SW480 (cell line): ENCODE data around the gene SLC2A5.
"Not testable (repeated sequence)": the region's sequence is repeated elsewhere in the genome, so short reads cannot be mapped to it uniquely, and the experiment has no call there.

Experiments
- DNase-seq: peaks from one replicate; pipeline ENCODE4 v3.0.0-alpha.2; 2016; ENCODE audit warnings: low spot score

SLC2A5 gene

DNA sequence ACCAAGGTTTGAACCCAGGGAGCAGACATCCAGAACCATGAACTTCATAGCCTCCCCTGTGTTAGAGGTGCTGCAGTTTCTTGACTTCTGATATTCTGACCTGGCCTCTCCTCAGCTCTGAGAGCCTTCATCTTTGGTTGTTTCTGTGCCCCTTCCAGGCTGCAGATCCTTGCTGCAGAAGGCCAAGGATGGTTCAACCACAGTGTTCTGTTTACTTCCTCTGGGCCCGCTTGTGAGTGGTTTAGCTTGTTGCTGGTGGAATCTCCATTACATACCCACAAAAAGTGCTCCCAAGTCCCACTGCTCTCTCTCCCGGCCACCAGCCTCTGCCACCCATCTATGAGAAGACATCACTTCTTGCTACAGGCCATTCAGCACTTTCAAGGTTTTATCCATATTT is 34.2 kb downstream of the SLC2A5 start:
- DNase-seq: no peak

DNA sequence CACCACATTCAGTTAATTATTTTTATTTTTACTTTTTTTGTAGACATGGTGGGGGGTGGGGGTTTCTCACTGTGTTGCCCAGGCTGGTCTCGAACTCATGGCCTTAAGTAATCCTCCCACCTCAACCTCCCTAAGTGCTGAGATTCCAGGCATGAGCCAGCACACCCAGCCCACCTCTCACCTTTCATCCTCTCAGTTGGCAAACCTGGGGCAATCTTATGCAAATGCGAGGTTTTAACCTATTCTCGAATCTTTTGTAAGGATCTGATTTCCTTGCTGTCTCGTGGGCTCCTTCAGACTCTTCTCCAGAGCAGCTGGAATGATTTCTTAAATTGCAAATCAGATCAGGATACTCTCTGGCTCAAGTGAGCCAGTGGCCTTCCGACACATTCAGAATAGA is 36.1 kb downstream of the SLC2A5 start:
- no peak for DNase-seq

DNA sequence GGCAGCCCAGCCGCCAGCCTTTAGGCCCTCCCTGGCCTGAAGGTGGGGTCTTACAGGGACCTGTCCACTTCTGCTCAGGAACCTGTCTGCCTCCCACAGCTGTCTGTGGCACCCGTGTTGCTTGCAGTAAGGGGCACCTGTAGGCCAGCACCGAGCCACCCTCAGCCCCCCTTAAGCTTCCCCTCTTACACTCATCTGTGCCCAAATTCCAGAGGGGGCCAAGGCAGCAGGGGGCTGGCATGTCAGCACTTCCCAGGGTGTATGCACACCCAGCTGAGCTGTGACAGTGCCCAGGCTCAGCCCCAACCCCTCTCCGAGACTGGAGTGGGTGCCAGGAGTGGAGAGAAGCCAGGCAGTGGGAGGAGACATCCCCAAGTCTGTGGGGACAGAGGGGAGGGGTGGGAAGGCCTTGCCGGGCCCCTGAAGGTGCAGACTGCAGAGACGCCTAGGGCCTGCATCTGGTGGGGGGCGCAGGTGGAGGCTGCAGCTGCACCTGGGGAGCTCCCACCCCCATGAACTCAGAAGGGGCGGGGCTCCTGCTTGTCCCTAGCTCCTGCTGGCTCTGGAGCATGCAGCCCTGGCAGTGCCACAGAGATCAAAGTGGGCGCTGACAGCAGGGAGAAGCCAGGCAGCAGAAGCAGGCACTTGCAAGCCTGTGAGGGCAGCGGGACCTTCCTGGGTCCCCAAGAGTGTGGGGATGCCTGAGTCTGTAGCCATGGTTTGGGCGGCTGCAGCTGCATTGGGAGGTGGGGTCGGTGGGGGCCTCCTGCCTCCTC is 37.8 kb downstream of the SLC2A5 start:
- no peak for DNase-seq

DNA sequence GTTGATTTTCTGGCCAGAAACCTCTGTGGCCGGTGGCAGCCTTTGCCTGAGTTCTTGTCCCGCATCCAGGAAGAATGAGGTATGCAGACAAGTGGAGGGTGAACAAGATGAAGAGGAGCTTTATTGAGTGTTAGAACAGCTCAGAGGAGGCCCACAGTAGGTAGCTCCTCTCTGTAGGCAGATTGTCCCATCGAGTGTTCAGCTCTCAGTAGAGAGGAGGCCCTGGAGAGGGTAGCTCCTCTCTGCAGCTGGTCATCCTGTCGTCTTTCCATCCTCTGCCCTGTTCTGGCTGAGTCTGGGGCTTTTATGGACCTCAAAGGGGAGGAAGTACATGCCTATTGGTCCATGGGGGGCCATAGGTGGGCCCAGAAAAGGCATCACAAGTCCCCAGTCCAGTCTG is 38.4 kb downstream of the SLC2A5 start:
- DNase-seq: not testable (repeated sequence)

GRCh38 chr1:9028921-9029705 is 40.3 kb downstream of the SLC2A5 start:
- DNase-seq: no peak

DNA sequence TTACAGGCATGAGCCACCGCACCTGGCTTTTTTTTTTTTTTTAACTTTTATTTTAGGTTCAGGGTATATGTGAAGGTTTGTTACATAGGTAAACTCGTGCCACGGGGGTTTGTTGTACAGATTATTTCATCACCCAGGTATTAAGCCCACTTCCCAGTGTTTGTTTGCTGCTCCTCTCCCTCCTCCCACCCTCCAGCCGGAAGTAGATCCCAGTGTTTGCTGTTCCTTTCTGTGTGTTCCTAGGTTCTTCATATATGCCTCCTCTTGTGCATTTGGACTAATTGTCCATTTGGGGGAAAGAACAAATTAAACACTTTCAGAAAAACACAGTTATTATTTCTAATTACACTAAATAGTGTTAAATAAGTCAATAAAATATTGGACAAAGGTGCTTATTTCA is 42.1 kb downstream of the SLC2A5 start:
- DNase-seq: no peak

- DNase-seq: no peak
These were observed 44.0 kb downstream of the SLC2A5 start for GRCh38 chr1:9025449-9025848.

DNA sequence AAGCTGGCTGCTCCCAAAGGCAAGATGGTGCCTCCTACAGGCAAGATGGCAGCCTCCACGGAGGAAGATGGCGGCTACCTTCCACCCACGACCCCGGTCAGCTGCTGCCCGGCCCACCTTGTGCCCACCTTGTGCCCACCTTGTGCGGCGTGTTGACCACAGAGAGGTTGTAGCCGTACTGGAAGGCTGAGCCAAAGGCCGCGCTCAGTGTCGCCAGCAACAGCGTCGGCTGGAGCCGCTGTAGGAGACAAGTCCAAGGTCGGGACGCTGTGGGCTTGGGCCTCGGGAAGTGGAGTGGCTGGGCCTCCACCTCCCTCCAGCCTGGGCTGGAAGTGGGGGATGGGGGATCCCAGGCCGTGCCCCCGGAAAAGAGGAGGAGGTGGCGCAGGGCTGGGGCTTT is 44.6 kb downstream of the SLC2A5 start:
- no peak for DNase-seq

DNA sequence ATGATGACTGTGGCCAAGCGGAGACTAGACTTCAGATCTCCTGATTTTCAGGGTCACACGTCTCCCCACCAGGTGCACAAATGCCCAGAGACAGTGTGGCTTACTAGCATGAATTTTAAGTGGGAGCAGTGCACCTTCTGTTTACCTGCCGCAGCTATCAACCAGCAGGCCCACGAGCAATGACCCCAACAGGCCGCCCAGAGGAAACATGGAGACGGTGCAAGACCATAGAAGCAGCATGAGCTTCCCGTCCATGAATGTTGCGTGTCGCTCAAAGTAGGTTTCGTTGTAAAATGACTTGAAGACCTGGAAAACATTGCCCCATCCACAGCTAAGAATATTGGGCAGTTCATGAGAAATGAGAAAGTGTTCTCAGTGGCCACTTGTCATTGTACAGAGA is 46.7 kb downstream of the SLC2A5 start:
- no peak for DNase-seq

GRCh38 chr1:9022026-9022738 is 47.3 kb downstream of the SLC2A5 start:
- not testable (repeated sequence) for DNase-seq

- DNase-seq: no peak
These were observed 49.1 kb downstream of the SLC2A5 start for GRCh38 chr1:9020305-9020704.

DNA sequence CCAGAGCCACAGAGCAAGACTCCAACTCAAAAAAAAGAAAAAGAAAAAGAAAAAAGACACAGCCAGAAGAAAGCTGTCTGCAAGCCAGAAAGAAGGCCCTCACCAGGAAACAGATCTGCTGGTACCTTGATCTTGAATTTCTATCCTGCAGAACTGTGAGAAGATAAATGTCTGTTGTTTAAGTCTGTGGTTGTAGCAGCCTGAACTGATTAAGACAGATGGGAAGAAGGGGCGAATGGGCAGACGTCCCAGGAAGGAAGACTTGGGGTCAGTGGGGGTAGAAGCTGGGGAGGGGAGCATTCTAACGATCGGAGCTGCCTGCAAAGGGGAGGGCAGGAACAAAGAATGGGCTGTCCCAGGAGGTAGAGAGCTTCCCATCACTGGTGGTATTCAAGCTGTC is 49.5 kb downstream of the SLC2A5 start:
- no peak for DNase-seq

DNA sequence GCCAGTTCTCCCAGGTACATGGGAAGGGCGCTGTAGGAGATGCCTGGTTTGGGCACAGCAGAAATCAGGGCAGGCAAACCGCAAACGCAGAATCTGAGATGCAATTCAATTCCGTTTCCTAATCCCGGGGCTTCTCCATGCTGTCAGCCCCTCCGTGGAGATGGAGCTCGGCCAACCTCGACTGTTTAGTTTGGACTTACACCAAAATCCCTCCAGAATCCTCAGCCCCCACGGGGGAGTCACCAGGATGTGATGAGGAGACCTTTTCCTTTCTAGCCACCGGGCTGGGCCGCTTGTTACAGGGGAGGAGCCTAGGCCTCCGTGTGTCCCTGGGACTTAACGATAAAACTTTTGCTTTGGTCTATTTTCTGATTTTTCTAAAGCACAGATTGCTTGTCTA is 51.1 kb downstream of the SLC2A5 start:
- DNase-seq: no peak

- DNase-seq: no peak
These were observed 53.0 kb downstream of the SLC2A5 start for GRCh38 chr1:9016455-9016854.

GRCh38 chr1:9014475-9015375 is 54.7 kb downstream of the SLC2A5 start:
- no peak for DNase-seq

GRCh38 chr1:9013819-9014218 is 55.6 kb downstream of the SLC2A5 start:
- no peak for DNase-seq

DNA sequence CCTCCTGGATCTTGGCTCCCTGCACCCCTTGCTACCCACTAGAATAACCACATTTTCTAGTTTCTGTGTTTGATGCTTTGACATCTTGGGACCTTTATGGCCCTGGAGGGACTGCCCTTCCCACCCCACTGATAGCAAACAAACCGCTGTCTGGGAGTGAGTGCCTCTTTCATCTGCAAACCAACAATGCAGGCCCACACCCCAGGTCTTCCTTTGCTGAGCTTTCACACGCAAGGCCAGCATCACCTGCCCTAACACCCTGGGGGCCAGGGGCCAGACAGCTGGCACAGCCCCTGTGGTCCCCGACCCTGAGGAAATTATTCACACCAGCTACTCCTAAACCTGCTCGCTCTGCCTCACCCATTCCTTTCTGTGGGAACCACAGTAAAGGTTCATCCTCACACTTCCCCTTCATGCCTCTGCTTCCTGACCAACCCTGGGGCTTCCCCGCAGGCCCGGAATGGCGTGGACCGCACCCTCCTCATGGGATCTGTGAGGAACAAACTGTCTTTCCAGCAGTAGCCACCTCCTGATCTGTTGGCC is 58.6 kb downstream of the SLC2A5 start:
- DNase-seq: peak; percentile 91

- peak; percentile 74 for DNase-seq
These were observed 59.7 kb downstream of the SLC2A5 start for GRCh38 chr1:9009438-9010370.

- no peak for DNase-seq
These were observed 61.2 kb downstream of the SLC2A5 start for GRCh38 chr1:9008236-9008635.

DNA sequence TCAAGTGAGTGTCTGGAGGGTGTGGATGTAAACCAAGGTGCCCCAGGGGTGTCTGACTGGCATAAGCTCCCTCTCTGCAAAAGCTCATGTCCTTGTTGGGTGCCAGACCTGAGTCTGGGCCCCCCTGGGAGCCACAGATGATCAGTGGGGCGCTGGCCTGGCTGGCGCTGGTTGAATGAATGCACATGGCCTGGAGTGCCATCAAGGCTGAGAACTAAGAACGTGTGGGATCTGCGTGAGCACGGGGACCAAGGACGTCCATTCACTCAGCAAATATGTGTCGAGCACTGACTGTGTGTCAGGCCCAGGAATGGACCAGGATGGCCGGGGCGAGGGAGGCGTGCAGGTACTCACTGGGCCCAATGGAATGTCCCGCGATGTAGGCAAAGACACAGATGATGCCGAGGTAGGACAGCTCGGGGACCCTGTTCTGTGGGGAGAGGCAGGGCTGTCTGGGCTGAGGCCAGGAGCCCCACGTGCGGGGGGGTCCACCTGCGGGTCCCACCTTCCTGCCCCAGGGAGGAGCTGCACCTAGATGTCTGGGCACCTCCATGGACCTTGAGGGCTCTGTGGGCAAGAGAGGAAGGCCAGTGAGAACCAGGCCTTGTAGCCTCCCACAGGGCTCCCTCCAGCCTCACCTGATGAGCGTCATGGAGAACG is 62.3 kb downstream of the SLC2A5 start:
- no peak for DNase-seq
